Upper lobe of left lung (tissue), 6 donors: ENCODE data around the gene BRMS1. TPM values are rescaled to one million over a fixed set of nuclear protein-coding genes. Genes with fewer than 3 reads are reported as not detected.

ENCODE experiments used
- ATAC-seq, 2 donors: fragments of 200-7000 bp; cut with Tn5 transposase; one replicate each; pipeline ENCODE4 v1.9.1; 2022; ENCODE audit warnings: mild to moderate bottlenecking in 2 of 2, moderate library complexity in 2 of 2; ENCODE audit not compliant: low FRiP score in 2 of 2
- DNase-seq, 2 donors: peaks; one replicate each; pipeline ENCODE4 v3.0.0-alpha.2; 2019 to 2020
- H3K27ac ChIP-seq, 4 donors: fragments of 200-600 bp; sonication (generic); one replicate each; pipeline ENCODE4 v1.5.1; 2016 to 2019
- H3K27me3 ChIP-seq, 4 donors: fragments of 200-600 bp; sonication (generic); one replicate each; pipeline ENCODE4 v1.5.1; 2017 to 2019
- H3K36me3 ChIP-seq, 4 donors: fragments of 200-600 bp; sonication (generic); one replicate each; pipeline ENCODE4 v1.5.1; 2016 to 2019
- H3K4me1 ChIP-seq, 4 donors: fragments of 200-600 bp; sonication (generic); one replicate each; pipeline ENCODE4 v1.5.1; 2018 to 2019
- H3K4me3 ChIP-seq, 4 donors: fragments of 200-600 bp; sonication (generic); one replicate each; pipeline ENCODE4 v1.5.1; 2017 to 2019; ENCODE audit warnings: mild to moderate bottlenecking in 2 of 4, moderate library complexity in 1 of 4
- H3K9me3 ChIP-seq, 4 donors: fragments of 200-600 bp; sonication (generic); one replicate each; pipeline ENCODE4 v1.5.1; 2018 to 2019
- CTCF ChIP-seq, 6 experiments: fragments of 450-650 bp in 4 of 6; fragments of 200-600 bp in 2 of 6; sonication (generic) in 2 of 6; IDR thresholded peaks; one replicate each; pipeline ENCODE4 v1.5.1; 2016 to 2019; ENCODE audit warnings: antibody characterized with exemption in 6 of 6
- EP300 ChIP-seq, 4 donors: sonication (generic); formaldehyde crosslinking; IDR thresholded peaks; one replicate each; pipeline ENCODE4 v1.5.1; 2017; ENCODE audit warnings: antibody characterized with exemption in 4 of 4, control low read depth in 2 of 4
- POLR2A ChIP-seq, 4 donors: fragments of 450-650 bp; IDR thresholded peaks; one replicate each; pipeline ENCODE4 v1.5.1; 2016 to 2017; ENCODE audit warnings: antibody characterized with exemption in 4 of 4, mild to moderate bottlenecking in 2 of 4
- POLR2AphosphoS5 ChIP-seq, 2 donors: sonication (generic); formaldehyde crosslinking; IDR thresholded peaks; one replicate each; pipeline ENCODE4 v1.5.1; 2017; ENCODE audit warnings: antibody characterized with exemption in 2 of 2
- WGBS, 2 donors: methylation state at CpG; one replicate each; pipeline ENCODE4 v1.1.5; 2017 to 2018; 5-methylcytosine and 5-hydroxymethylcytosine counted together
- total RNA-seq, 6 donors: library from RNA; depleted of rRNA in 4 of 6; stranded (reverse); fragments of >200 nt in 4 of 6; gene quantifications; one replicate each; pipeline versions ENCODE4 v1.1.0 to v1.2.1, GENCODE V29; 2016 to 2021
- donor health status: DM: no; HTN: no; CAD: no; lungs with moderate emphysema.
- donor health status: DM: no; HTN: yes; CAD: no; lungs with severe emphysema.

Gene BRMS1
- total RNA-seq, 6 donors from 2014 or later, result 34.8 to 63.8 (median 37.1) TPM

DNA sequence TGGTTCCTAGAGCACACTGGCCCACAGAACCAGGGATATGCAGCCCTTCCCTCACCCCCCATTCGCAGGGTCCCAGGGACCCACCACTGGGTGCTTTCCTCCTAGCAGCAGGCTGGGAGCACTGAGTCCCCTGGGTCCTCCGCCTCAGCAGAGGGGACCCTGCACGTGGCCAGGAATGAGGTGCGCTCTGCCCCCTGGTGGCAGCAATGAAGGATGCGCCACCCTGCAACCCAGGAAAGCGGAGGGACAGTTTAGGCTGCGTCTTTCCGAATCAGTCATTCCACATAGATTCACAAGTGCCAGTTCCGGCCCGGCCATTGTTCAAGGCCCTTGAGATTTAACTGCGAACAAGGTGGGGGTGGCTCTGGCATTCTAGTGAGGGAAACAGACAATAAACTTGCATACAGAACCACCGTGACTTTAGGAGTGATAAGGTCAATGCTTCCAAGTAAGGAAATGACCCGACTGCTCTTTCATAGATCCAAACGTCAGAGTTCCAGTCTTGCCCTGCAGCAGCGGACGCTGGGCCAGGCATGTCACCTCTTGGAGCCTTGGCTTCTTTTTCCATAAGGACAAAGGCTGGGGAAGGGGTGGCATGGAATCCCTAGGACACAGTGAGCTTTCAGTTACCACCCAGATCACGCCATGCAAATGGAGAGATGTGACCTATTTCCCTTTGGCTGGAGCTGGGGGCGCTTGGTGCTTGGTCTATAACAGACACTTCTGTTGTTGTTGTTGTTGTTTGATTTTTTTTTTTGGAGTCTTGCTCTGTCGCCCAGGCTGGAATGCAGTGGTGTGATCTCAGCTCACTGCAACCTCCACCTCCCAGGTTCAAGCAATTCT is 16.4 kb downstream of the BRMS1 start:
- peaks cover 25 to 32% (median 27%) of the 10 kb centered on the region in 4 donors for H3K4me1 ChIP-seq
- no peaks in the 10 kb centered on the region for H3K27me3 ChIP-seq
- H3K36me3 ChIP-seq, result peaks cover 0 to 19% (median 6%) of the 10 kb centered on the region in 4 donors
- peak; percentile 82 to 86 for ATAC-seq
- WGBS, 2 donors, result 8 to 13% methylated on average over 11 to 18 of the region's 19 CpGs
- peak; percentile 49 to 57 for TF ChIP-seq POLR2AphosphoS5 (IDR thresholded peaks at IDR 0.05)
- no peak for TF ChIP-seq POLR2A (IDR thresholded peaks at IDR 0.05)
- TF ChIP-seq CTCF (IDR thresholded peaks at IDR 0.05), result peak; percentile 95 to 98 (median 96)
- DNase-seq, result peak; percentile 79 to 86
- no peaks in the 10 kb centered on the region for H3K9me3 ChIP-seq
- peak overlapping the region in 1 of 4 donors; percentile 3 for H3K4me3 ChIP-seq
- peak overlapping the region in 3 of 4 donors; percentile 9 to 78 (median 21) for H3K27ac ChIP-seq

DNA sequence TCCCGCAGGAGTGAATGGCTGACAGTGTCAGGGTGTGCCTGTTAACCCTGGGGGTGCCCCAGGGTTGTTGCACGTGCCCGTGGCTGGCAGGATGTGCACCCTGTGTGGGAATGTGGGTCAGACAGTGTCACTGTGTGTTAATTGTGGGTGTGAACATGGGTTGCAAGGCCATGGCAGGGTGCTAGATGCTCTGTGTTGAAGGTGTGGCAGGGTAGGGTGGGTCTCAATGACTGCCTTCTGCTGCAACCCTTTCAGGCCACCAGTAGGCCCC is 16.9 kb downstream of the BRMS1 start:
- Histone ChIP-seq H3K9me3 (no peaks in the 10 kb centered on the region), H3K4me3 (no peak overlapping the region), H3K36me3 (peaks cover 0 to 13% (median 3%) of the 10 kb centered on the region in 4 donors), H3K27me3 (no peaks in the 10 kb centered on the region), H3K27ac (peak overlapping the region in 2 of 4 donors; percentile 9 to 21), H3K4me1 (peaks cover 25 to 32% (median 27%) of the 10 kb centered on the region in 4 donors)
- ATAC-seq, result peak in 1 of 2 donors; percentile 0
- TF ChIP-seq POLR2A (IDR thresholded peaks at IDR 0.05) (no peak), POLR2AphosphoS5 (IDR thresholded peaks at IDR 0.05) (no peak), CTCF (IDR thresholded peaks at IDR 0.05) (no peak), EP300 (IDR thresholded peaks at IDR 0.05) (no peak)
- peak in 1 of 2 donors; percentile 52 for DNase-seq
- 66% methylated on average over 3 of the region's 3 CpGs; no CpG with 5 or more reads in 1 of the 2 donors for whole genome bisulfite sequencing, 2 donors

- Histone ChIP-seq H3K27me3 (no peaks in the 10 kb centered on the region), H3K9me3 (no peaks in the 10 kb centered on the region), H3K36me3 (peaks cover 0 to 7% (median 1%) of the 10 kb centered on the region in 4 donors), H3K4me3 (no peak overlapping the region), H3K4me1 (peaks cover 25 to 32% (median 27%) of the 10 kb centered on the region in 4 donors), H3K27ac (peak overlapping the region; percentile 43 to 61 (median 51))
- DNase-seq (peak in 1 of 2 donors; percentile 28), ATAC-seq (peak in 1 of 2 donors; percentile 74)
- TF ChIP-seq POLR2A (IDR thresholded peaks at IDR 0.05) (no peak), EP300 (IDR thresholded peaks at IDR 0.05) (no peak), POLR2AphosphoS5 (IDR thresholded peaks at IDR 0.05) (no peak), CTCF (IDR thresholded peaks at IDR 0.05) (no peak)
- 85 to 86% methylated on average over 6 to 10 of the region's 10 CpGs for WGBS, 2 donors
Measured at GRCh38 chr11:66327171-66328030, 17.5 kb downstream of the BRMS1 start.

DNA sequence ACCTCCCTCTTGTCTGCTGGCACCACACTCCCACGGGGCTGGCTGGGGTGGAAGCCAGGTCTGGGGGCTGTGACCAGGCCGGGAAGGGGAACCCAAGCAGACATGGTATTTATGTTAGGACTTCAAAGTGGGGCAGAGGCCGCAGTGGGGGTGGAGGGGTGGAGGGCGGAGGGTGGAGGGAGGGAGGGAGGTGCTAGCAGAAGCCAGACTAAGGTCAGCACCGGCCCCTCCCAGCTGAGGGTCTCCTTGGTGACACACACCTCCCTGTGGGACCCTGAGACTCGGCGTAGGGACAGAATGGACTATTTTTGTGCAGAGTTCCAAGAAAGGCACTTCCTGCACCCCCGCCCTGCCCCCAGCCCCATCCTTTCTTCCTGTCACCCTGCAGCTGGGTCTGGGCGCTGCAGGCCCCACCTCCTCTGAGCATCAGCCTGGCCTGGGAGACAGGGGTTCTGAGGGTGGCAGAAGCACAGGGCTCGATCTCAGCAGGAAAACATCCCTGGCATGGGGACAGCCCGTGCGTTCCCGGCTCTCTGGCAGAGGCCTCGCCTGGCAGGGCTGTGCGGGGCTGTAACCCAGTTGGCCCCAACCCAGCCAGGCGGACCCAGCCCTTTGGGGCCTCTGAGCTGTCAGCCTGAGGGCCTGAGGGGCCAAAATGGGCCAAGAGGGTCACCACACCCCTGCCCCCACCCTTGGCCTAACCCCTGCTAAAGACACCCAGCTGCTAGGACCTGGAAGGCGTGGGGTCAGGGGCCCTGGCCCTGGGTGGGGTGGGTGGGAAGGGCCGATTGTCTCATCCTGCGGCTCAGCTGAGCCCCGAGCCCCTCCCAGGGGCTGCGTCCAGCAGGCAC is 18.4 kb downstream of the BRMS1 start:
- peak in 1 of 2 donors; percentile 78 for DNase-seq
- peak overlapping the region; percentile 48 to 67 (median 58) for H3K27ac ChIP-seq

More for the DNA sequence above, 18.4 kb downstream of the BRMS1 start:
- Histone ChIP-seq H3K4me3 (no peak overlapping the region), H3K9me3 (no peaks in the 10 kb centered on the region), H3K4me1 (peaks cover 25 to 32% (median 27%) of the 10 kb centered on the region in 4 donors), H3K36me3 (no peaks in the 10 kb centered on the region), H3K27me3 (no peaks in the 10 kb centered on the region)
- TF ChIP-seq EP300 (IDR thresholded peaks at IDR 0.05), result no peak
- no peak for TF ChIP-seq CTCF (IDR thresholded peaks at IDR 0.05)
- TF ChIP-seq POLR2A (IDR thresholded peaks at IDR 0.05), result no peak
- WGBS, 2 donors, result 49 to 53% methylated on average over 2 to 19 of the region's 21 CpGs
- ATAC-seq, result peak in 1 of 2 donors; percentile 57
